ENCODE results near the gene PCDHGA12.
"Not testable (repeated sequence)": the region's sequence is repeated elsewhere in the genome, so short reads cannot be mapped to it uniquely, and the experiment has no call there.

The PCDHGA12 gene

DNA sequence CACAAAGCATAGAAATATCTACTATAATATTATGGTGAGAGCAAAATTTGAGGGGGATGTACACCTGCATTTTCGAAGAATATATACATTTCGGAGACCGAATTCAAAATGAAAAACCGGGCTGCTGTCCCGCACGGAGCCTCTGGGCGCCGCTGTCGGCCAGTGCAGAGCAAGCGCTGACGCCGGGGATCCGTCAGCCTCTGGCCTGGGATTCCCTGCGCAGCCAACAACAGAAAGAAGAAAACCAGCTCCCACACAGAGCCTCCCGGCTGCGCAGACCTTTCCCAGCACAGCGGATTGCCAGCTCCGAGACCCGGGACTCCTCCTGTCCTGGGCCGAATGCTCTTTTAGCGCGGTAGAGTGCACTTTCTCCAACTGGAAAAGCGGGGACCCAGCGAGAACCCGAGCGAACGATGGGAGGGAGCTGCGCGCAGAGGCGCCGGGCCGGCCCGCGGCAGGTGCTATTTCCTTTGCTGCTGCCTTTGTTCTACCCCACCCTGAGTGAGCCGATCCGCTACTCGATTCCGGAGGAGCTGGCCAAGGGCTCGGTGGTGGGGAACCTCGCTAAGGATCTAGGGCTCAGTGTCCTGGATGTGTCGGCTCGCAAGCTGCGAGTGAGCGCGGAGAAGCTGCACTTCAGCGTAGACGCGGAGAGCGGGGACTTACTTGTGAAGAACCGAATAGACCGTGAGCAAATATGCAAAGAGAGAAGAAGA lies 22.4 kb upstream of the PCDHGA12 start, which contains the start of gene PCDHGB6:
PCDHGB6 (plus strand) TSS at position 232 of the 716 bp plus-strand sequence; CDS start at position 414, 182 bp downstream.
- not testable (repeated sequence) for DNase-seq (ENCODE audit: low read depth)

- DNase-seq (ENCODE audit: low read depth) = no peak
Measured at GRCh38 chr5:141409598-141410306, 20.6 kb upstream of the PCDHGA12 start.

DNA sequence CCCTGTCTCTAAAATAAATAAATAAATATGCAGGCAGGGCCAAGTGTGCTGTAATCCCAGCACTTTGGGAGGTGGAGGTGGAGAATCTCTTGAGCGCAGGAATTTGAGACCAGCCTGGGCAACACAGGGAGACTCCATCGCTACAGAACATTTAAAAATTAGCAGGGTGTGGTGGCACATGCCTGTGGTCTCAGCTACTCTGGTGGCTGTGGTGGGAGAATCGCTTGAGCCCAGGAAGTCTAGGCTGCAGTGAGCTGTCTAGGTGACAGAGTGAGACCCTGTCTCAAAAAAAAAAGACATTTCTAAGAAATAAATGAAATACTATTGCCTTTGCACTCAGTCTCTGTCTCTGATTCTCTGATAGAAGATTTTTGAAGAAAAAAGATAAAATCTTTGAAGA lies 18.7 kb upstream of the PCDHGA12 start:
- DNase-seq (ENCODE audit: low read depth) = no peak

DNA sequence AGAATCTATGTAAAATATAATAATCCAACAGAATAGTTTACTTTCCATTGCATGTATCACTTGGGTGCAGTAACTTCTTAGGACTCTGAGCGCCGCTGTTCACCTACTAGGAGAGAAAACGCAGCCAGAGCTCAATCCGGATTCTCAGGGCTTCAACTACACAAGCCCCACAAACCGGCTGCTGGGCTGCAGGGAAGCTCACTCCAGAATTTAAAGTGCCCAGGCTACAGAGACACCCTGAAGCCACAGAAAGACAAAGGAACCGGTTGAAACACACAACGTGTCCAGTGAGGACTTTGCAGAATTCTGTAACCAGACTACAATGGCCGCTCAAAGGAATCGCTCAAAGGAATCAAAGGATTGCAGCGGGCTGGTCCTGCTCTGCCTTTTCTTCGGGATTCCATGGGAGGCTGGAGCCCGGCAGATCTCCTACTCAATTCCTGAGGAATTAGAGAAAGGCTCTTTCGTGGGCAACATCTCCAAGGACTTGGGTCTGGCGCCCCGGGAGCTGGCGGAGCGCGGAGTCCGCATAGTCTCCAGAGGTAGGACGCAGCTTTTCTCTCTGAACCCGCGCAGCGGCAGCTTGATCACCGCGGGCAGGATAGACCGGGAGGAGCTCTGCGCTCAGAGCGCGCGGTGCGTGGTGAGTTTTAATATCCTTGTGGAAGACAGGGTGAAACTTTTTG lies 17.3 kb upstream of the PCDHGA12 start, which contains the start of gene PCDHGA10:
PCDHGA10 (plus strand) TSS at position 134 of the 686 bp plus-strand sequence; CDS start at position 323, 189 bp downstream.
- DNase-seq (ENCODE audit: low read depth) = no peak

DNA sequence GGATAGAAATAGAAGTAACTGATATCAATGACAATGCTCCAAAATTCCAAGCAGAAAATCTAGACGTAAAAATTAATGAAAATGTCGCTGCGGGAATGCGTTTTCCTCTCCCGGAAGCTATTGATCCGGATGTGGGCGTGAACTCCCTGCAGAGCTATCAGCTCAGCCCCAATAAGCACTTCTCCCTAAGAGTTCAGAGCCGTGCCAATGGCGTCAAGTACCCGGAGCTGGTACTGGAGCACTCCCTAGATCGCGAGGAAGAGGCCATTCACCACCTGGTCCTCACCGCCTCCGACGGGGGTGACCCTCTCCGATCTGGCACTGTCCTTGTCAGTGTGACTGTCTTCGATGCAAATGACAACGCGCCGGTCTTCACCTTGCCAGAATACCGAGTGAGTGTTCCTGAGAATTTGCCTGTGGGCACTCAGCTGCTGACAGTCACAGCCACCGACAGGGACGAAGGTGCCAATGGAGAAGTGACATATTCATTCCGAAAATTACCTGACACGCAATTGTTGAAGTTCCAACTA lies 16.7 kb upstream of the PCDHGA12 start:
- DNase-seq (ENCODE audit: low read depth) = no peak

GRCh38 chr5:141414548-141415274 lies 15.6 kb upstream of the PCDHGA12 start:
- DNase-seq (ENCODE audit: low read depth) = not testable (repeated sequence)

DNA sequence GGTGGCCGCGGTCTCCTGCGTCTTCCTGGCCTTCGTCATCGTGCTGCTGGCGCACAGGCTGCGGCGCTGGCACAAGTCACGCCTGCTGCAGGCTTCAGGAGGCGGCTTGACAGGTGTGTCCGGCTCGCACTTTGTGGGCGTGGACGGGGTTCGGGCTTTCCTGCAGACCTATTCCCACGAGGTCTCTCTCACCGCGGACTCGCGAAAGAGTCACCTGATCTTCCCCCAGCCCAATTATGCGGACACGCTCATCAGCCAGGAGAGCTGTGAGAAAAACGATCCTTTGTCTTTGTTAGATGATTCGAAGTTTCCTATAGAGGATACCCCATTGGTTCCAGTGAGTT lies 15.1 kb upstream of the PCDHGA12 start:
- not testable (repeated sequence) for DNase-seq (ENCODE audit: low read depth)

- not testable (repeated sequence) for DNase-seq (ENCODE audit: low read depth)
Measured at GRCh38 chr5:141417494-141418172, 12.7 kb upstream of the PCDHGA12 start, which contains the start of gene PCDHGB7. PCDHGB7 (plus strand) TSS chr5:141417677; CDS start chr5:141417860, 183 bp downstream.

- DNase-seq (ENCODE audit: low read depth) = no peak
Measured at GRCh38 chr5:141419074-141419880, 11.0 kb upstream of the PCDHGA12 start.

DNA sequence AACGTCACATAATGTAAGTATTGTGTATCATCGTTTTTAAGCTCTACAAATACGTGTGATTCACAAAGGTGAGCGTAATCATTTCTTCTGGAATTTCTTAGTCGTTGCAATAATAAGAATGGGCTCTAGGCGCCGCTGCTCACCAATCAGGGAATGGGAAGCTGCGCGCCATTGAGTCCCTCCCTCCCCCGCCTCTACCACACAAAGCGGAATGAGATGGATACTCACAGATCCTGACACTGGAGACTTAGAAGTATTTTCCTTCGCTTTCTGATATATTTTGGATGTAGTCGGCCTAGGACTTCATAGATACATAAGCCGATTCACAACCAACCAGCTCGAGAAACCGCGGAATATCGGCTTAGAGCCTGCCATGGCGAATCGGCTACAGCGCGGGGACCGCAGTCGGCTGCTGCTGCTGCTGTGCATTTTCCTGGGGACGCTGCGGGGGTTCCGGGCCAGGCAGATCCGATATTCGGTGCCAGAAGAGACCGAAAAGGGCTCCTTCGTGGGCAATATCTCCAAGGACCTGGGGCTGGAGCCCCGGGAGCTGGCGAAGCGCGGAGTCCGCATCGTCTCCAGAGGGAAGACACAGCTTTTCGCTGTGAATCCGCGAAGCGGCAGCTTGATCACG lies 9.3 kb upstream of the PCDHGA12 start, which contains the start of gene PCDHGA11:
PCDHGA11 (plus strand) TSS at position 197 of the 634 bp plus-strand sequence; CDS start at position 374, 177 bp downstream.
- no peak for DNase-seq (ENCODE audit: low read depth)

- DNase-seq (ENCODE audit: low read depth) = no peak
Measured at GRCh38 chr5:141421489-141421855, 8.8 kb upstream of the PCDHGA12 start.

GRCh38 chr5:141422742-141423291 lies 7.5 kb upstream of the PCDHGA12 start:
- no peak for DNase-seq (ENCODE audit: low read depth)

DNA sequence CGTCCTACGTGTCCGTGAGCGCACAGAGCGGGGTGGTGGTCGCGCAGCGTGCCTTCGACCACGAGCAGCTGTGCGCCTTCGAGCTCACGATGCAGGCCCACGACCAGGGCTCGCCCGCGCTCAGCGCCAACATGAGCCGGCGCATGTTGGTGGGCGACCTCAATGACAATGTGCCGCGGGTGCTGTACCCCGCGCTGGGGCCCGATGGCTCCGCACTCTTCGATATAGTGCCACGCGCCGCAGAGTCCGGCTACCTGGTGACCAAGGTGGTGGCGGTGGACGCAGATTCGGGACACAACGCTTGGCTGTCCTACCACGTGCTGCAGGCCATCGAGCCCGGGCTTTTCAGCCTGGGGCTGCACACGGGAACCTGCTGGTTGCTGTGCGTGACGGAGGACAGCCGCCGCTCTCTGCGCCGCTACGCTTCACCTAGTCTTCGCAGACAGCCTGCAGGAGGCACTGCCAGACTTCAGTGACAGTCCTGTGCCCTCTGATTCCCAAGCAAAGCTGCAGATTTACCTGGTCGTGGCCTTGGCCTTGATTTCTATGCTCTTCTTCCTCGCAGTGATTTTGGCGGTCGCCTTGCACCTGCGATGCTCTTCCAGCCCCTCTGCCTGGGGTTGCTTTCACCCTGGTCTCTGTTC lies 2.4 kb upstream of the PCDHGA12 start:
- DNase-seq (ENCODE audit: low read depth) = no peak

DNA sequence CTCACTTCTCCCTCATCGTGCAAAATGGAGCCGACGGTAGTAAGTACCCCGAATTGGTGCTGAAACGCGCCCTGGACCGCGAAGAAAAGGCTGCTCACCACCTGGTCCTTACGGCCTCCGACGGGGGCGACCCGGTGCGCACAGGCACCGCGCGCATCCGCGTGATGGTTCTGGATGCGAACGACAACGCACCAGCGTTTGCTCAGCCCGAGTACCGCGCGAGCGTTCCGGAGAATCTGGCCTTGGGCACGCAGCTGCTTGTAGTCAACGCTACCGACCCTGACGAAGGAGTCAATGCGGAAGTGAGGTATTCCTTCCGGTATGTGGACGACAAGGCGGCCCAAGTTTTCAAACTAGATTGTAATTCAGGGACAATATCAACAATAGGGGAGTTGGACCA lies 979 bp downstream of the PCDHGA12 start:
- DNase-seq (ENCODE audit: low read depth) = no peak

- not testable (repeated sequence) for DNase-seq (ENCODE audit: low read depth)
Measured at GRCh38 chr5:141432308-141432707, 2.0 kb downstream of the PCDHGA12 start.

DNA sequence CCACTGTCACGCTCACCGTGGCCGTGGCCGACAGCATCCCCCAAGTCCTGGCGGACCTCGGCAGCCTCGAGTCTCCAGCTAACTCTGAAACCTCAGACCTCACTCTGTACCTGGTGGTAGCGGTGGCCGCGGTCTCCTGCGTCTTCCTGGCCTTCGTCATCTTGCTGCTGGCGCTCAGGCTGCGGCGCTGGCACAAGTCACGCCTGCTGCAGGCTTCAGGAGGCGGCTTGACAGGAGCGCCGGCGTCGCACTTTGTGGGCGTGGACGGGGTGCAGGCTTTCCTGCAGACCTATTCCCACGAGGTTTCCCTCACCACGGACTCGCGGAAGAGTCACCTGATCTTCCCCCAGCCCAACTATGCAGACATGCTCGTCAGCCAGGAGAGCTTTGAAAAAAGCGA lies 2.4 kb downstream of the PCDHGA12 start:
- DNase-seq (ENCODE audit: low read depth) = not testable (repeated sequence)

DNA sequence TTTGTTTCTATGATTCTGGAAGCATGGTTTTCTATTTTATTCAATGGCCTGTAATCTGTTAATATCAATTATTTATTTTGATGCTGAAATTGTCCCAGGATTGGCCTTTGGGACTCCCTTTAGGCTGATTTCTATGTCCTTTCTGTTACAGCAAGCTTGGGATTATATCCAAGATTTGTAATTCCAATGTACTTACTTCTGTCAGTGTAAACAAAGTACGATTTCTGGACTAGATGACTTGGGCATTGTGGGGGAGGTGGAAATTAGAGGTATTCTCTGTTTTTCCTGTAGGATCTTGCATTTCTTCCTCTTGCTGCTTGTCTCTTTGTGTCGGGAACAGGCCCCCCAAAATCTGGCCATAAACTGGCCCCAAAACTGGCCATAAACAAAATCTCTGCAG lies 3.7 kb downstream of the PCDHGA12 start:
- no peak for DNase-seq (ENCODE audit: low read depth)

DNA sequence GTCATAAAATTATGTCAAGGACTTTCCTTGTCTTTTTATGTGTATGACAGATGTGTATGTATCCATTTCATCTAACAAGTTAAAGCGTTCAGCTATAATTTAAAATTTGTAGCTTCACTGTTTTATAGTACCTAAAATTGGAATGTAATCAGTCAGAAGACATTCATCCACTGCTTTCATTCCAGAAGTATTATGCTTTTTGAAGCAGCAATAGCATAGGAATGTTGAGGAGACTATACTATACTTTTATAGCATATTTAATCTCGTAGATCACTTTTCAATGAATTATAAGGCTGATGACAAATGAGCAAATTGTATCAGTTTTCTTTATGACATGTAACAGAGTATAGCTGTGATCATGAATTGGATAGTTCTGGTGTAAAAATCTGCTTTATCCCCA lies 6.9 kb downstream of the PCDHGA12 start:
- no peak for DNase-seq (ENCODE audit: low read depth)

Measured in HS-5 (cell line).